GM18867 (cell line): ENCODE data around the gene KCNH2.

Experiments
- ATAC-seq: cut with Tn5 transposase; IDR thresholded peaks from one replicate; pipeline ENCODE4 v1.9.1; 2021; ENCODE audit warnings: mild to moderate bottlenecking, moderate library complexity; ENCODE audit not compliant: unreplicated experiment

KCNH2 gene

DNA sequence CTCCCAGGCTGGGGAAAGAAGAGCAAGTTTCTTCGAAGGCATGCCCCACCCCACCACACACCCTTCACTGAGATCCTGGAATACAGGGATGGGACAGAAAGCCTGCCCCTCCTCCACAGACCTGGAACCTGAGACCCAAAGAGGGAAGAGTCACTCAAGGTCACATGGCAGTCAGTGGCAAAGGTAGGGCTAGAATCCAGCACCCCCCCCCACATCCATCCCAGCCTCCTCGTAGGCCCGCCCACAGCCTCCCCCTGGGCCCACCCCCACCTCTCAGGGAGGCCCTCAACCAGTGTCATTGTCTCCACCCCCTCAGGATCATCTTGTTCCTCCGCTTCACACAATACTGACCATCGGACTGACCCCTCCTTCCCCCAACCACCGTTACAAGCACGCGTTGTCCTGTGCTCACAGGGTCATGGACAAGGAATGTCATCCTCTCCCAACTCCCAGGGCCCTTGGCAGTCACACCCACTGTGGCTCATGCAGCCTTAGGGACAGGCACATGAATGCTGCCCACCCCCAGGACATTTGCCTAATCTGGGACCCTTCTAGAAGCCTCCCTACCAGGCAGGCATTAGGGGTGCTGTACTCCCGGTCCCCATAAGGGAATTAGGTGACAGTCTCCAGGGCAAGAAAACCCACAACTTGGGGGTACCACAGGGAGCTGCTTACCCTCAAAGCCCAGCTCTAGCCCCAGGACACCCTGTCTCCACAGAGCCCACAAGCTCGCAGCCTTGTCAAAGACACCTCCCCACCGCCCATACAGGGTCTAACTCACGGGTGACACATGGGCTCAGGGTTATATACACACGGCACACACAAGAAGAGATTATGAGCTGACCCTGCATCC is 1.4 kb downstream of the KCNH2 start:
- ATAC-seq: no peak

DNA sequence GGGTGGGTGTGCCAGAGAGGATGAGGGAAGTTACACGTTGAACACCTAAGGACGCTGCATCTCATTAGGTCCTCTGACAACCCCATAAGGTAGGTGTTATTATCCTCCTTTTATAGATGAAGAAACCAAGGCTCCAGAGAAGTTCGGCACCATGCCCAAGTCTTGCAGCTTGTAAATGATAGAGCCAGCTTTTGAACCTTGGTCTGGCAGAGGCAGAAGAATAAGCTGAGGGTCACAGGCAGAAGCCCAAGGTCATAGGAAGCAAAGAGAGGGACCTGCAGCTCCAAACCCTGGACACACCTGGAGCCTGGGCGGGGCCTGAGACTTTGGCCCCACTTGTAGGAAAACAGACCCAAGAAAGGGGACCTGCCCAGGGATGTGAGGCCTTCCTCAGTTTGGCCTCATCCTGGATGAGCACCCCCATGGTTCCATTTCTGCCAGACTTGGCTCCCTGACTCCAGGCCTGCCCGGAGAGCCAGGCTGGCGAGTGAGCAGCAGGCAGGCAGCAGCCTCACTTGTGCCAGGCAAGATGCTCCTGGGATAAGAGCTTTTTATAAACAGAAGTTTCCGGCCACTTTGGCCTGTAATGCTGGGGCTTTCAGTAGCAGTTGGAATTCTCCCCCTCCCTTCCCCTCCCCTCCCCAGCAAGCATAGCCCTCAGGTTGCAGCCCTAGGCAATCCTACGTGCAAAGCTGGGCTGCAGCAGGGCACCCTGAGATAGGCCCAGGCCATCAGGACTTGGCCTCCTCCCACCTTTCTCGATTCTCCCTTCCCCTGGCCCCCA is 2.4 kb downstream of the KCNH2 start:
- ATAC-seq: no peak

- peak; percentile 71 for ATAC-seq
Observed at GRCh38 chr7:150974468-150975391, 3.4 kb downstream of the KCNH2 start.

DNA sequence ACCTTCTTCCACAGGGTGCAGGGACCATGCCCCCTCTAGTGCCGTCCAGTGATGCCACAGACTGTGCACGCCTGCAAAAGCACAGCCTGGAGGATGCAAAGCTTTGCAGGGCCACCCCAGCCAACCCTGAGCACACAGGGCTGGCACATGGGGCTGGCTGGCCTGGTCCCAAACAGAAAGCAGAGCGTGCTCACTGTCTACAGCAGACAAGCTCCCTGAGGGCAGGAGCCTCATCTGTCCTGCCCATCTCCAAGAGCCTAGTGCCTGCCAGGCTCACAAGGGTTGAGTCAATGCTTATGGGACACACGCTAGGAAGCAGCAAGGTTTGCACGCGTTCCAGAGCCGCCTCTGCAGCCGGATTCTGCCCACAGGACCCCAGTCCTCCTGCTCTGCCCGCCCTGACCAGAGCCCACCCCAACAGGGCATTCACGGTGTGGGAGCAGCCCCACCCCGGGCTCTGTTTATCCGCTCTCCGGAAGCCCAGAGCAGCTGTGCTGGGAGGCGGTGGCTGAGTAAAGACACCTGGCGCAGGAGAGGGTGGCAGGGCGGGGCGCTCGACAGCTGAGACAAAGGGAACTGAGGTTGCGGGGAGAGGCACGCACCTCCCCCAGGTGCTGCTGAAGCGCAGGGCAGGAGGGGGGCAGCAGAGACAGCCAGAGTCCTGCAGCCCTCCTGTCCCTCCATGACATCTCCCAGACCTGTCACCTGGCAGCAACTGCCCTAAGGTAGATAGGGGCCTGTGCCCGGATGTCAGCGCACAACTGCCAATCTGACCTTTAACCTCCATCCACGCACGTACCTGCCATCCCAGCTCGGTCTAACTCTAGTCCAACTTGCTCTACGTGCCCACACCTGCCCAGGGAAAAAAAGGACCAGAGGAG is 4.3 kb downstream of the KCNH2 start:
- ATAC-seq: peak; percentile 2

DNA sequence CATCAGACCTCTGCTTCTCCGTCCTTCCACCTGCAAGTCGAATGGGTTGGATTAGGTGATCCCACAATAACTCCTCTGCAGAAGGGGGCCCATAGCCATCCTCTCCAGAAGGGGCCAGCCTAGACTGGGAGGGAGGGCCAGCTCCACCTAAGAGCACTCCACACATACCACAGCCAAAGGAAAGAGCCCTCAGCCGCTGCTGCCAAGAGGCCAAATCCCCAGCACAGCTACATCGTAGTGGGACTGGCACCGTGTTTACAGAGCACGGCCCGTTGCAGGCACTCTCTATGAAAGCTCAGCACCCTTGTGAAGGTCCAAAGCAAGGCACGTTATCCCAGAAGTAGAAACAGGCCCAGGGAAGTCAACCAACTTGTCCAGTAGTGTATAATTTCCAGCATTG is 5.4 kb downstream of the KCNH2 start:
- ATAC-seq: no peak

DNA sequence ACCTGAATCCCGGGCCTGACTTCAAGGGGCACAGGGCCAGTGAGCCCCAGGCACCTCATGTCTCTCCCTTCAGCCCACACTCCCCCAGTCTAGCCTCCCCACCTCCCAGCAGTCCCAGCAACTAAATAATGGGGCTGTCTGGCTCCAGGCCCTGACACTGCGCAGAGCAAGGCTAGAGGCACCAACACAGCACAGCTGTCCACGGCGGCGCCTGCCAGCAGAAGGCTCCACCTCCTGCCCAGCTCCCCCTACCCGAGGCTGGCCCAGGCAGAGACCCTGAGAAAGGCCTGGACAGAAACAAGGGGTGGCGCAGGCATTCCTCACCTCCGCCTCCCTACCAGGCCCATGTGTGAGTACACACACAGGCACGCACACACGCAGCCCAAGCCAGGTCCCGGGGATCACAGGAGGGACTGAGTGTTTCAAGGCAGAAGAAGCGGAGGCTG is 6.1 kb downstream of the KCNH2 start:
- ATAC-seq: no peak

DNA sequence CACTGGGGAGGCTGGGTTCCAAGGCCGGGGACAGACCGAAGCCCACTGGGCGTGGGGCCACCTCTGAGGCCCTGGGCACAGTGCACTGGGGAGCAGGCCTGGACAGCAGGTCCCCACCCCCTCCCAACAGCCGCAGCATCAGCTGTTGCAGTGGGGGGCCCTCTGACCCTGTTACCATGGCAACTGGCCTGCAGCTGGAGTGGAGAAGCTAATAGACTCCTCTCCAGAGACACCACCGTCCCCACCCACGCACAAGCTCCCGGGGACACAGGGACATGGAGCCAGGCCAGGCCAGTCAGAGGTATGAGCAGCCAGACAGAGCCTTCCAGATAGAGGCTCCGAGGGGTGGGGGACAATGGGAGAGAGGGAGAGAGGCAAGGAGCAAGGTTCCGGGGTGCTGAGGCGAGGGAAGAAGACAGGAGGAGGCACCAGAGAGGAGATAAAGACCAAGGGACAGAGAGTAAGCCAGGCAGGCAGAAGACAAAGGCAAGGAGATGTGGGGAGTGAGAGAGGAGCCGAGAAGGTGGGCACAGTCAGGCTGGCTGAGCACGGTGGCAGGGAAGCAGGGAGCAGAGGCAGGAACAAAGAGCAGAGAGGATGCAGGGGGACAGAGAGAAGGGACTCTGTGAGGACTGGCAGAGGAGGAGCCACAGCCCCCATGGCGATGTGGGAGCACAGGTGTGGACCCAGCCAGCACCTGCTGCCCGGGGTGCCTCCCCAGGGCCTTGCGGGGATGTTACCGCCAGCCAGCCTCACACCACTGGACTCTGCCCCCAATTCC is 6.7 kb downstream of the KCNH2 start:
- ATAC-seq: no peak

GRCh38 chr7:150970424-150970823 is 7.7 kb downstream of the KCNH2 start:
- ATAC-seq: no peak

- ATAC-seq: no peak
Observed at GRCh38 chr7:150969475-150969874, 8.6 kb downstream of the KCNH2 start.

DNA sequence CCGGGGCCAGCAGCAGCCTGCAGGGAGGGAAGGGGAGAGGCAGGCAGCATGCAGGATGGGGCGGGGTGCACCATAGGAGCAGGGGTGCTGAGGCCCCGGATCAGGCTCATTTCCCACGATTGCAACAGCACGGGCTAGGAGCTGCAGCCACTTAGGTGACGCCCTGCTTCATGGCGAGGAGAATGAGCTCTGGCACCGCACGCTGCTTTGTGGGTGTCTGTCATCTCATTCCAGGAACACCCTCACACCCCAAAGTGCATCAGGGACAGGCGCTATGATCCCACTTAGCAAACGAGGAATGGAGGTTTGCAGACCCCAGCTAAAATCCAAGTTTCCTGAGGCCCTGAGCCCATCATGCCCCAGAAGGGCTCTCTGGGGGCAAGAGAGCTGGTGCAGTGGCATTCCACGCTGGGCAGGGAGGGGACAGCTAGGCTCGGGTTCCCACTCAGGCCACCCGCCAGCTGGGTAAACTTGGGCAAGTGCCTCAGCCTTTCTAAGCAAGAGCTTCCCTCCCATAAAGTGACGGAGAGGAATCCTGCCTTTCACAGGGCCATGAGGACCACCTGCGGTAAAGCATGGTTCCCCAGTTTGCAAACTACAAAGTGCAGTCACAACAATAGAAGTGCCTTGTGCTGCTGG is 9.3 kb downstream of the KCNH2 start:
- no peak for ATAC-seq

- no peak for ATAC-seq
Observed at GRCh38 chr7:150968056-150968733, 9.9 kb downstream of the KCNH2 start.

DNA sequence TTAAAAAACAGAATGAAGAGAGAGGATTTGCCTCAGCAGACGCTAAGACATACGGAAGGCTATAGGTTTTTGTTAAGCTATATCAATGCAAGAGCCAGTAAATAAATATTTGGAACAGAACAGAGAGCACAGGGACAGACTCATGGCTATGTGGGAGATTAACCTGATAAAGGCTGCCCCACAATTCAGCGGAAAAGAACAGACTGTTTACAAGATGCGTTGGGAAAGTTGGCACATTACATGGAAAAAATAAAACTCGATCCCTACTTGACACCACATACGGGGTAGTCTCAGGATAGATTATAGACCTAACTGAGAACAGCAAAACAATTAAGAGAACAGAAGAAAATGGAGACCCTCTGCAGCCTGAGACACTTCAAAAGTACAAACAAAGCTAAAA is 10.8 kb downstream of the KCNH2 start:
- no peak for ATAC-seq

- no peak for ATAC-seq
Observed at GRCh38 chr7:150966002-150966401, 12.1 kb downstream of the KCNH2 start.

- ATAC-seq: no peak
Observed at GRCh38 chr7:150965273-150965830, 12.8 kb downstream of the KCNH2 start.

- ATAC-seq: no peak
Observed at GRCh38 chr7:150964593-150965111, 13.5 kb downstream of the KCNH2 start.

- ATAC-seq: no peak
Observed at GRCh38 chr7:150963707-150964559, 14.2 kb downstream of the KCNH2 start.
